A673 (cell line): ENCODE measurements around the gene SLC38A3. TPM values are rescaled to one million over a fixed set of nuclear protein-coding genes. Genes with fewer than 3 reads are reported as not detected.

ENCODE experiments used
- BruUV-seq: library from RNA; stranded (reverse); fragments of 400-500 nt; replicated peaks from 2 replicates; lab custom pipeline; 2021; lab: Mats Ljungman, UMichigan
- CTCF ChIA-PET: fragments of 300-600 bp; sonication (Branson Sonifier 250); formaldehyde crosslinking; loops from one replicate; lab custom pipeline; 2022; ENCODE audit warnings: antibody characterized with exemption; lab: Charles Lee
- POLR2A ChIA-PET: fragments of 300-600 bp; sonication (Branson Sonifier 250); formaldehyde crosslinking; loops from one replicate; lab custom pipeline; 2022; ENCODE audit warnings: antibody characterized with exemption; ENCODE audit not compliant: low non-redundant PET; lab: Charles Lee
- DNase-seq: peaks from one replicate; pipeline ENCODE4 v3.0.0-alpha.2; 2015; ENCODE audit warnings: low spot score
- H3K27ac ChIP-seq: fragments of 200-600 bp; sonication (generic); 2 replicates; pipeline ENCODE4 v1.5.1; 2016; ENCODE audit warnings: mixed run types, low read depth, mild to moderate bottlenecking, mixed read lengths, antibody characterized with exemption, low read length; ENCODE audit not compliant: poor library complexity, severe bottlenecking
- H3K27me3 ChIP-seq: fragments of 200-600 bp; sonication (generic); replicated peaks from 2 replicates; pipeline ENCODE4 v1.6.1; 2017; ENCODE audit warnings: mixed run types, low read depth, mild to moderate bottlenecking, mixed read lengths, antibody characterized with exemption, low read length; ENCODE audit not compliant: insufficient read depth, poor library complexity
- H3K36me3 ChIP-seq: fragments of 200-600 bp; sonication (generic); 2 replicates; pipeline ENCODE4 v1.6.1; 2016; ENCODE audit warnings: mixed run types, mild to moderate bottlenecking, mixed read lengths, antibody characterized with exemption, low read length; ENCODE audit not compliant: insufficient read depth, poor library complexity, severe bottlenecking
- H3K4me1 ChIP-seq: fragments of 200-600 bp; sonication (generic); 2 replicates; pipeline ENCODE4 v1.6.1; 2017; ENCODE audit warnings: mixed run types, mild to moderate bottlenecking, mixed read lengths, antibody characterized with exemption, low read length; ENCODE audit not compliant: insufficient read depth, poor library complexity, severe bottlenecking
- H3K4me3 ChIP-seq: fragments of 200-600 bp; sonication (generic); 2 replicates; pipeline ENCODE4 v1.5.1; 2016; ENCODE audit warnings: low read depth, mixed run types, mild to moderate bottlenecking, mixed read lengths, low read length; ENCODE audit not compliant: poor library complexity, severe bottlenecking
- H3K9me3 ChIP-seq: fragments of 200-600 bp; sonication (generic); 2 replicates; pipeline ENCODE4 v1.6.1; 2016; ENCODE audit warnings: mixed run types, low read depth, mild to moderate bottlenecking, mixed read lengths, antibody characterized with exemption, low read length; ENCODE audit not compliant: poor library complexity, severe bottlenecking
- EZH2 ChIP-seq: fragments of 200-600 bp; sonication (generic); IDR thresholded peaks from 2 replicates; pipeline ENCODE4 v1.6.1; 2017; ENCODE audit warnings: borderline replicate concordance, low read depth, mild to moderate bottlenecking, mixed read lengths, antibody characterized with exemption, low read length; ENCODE audit not compliant: poor library complexity, severe bottlenecking
- intact Hi-C: fragments of 100-400 bp; cut with micrococcal nuclease; formaldehyde crosslinking; loops from one replicate; pipeline ENCODE4 v1.10.0; 2022; ENCODE audit not compliant: unreplicated experiment
- total RNA-seq: library from RNA; stranded (reverse); gene quantifications from 2 replicates; pipeline ENCODE4 v1.2.3, GENCODE V29; 2021
- TF ChIP-seq, protein P1 (sequence below): fragments of 300-800, 200-600 bp; sonication (generic); conservative IDR thresholded peaks from 2 replicates; pipeline ENCODE4 v1.5.1; 2017; ENCODE audit warnings: low read depth, mild to moderate bottlenecking, antibody characterized with exemption, low read length, moderate library complexity, mixed read lengths

SLC38A3 gene
- total RNA-seq, 1 experiment from 2014 or later: not detected

DNA sequence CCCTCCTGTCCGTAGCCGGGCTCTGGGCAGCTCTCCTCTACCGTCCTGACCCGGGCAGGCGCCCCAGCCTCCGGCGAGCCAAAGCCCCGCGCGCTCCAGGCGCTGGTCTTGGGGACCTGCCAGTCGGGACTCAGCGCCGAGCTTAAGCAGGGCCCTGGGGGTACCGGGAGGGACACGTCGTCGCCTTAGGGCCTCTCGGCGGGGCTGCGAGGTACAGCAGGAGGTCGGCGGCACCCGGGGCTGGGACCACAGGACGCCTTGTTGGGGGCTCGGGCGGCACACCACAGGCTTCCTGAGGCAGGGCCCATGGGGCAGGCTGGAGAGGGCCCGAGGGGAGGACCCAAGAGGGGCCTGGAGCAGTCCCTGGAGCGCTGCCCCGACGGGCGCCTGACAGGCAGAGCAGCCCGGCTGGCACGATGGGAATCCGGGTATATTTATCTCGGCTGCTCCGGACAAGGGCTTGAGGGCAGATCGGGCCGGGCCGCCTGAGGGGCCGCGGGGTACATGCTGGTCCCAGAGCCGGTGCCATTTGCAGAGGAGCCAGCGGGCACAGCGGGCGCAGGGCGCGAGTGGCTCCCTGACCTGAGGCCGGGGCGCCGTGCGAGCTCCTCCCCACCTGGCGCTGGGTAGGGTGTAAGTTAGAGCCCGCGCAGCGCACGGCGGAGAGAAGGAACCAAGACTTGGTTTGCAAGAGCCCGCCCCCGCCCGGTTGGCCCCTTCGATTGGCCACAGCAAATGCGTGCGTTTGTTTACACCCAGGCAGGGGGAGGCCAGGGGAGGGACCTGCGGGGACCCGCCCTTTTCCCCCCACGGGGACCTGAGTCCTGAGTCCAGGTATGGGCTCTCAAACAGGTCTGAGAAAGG, 574 bp downstream of the SLC38A3 start:
- ChIA-PET CTCF (interaction anchor here (0.6 kb wide), 1 partner anchor 21 kb away, joined by 4 read pairs; no protein-coding TSS in a partner anchor), POLR2A (no interaction called here)
- DNase-seq: no peak
- H3K4me3 ChIP-seq: peak overlapping the region; percentile 27
- no peaks in the 10 kb centered on the region for H3K4me1 ChIP-seq
- H3K27me3 ChIP-seq: peaks cover 24% of the 10 kb centered on the region
- H3K36me3 ChIP-seq: no peaks in the 10 kb centered on the region
- no peaks in the 10 kb centered on the region for H3K9me3 ChIP-seq
- BruUV-seq: no TSS peak
- intact Hi-C loops: no loop called here
- TF ChIP-seq, protein P1, sequence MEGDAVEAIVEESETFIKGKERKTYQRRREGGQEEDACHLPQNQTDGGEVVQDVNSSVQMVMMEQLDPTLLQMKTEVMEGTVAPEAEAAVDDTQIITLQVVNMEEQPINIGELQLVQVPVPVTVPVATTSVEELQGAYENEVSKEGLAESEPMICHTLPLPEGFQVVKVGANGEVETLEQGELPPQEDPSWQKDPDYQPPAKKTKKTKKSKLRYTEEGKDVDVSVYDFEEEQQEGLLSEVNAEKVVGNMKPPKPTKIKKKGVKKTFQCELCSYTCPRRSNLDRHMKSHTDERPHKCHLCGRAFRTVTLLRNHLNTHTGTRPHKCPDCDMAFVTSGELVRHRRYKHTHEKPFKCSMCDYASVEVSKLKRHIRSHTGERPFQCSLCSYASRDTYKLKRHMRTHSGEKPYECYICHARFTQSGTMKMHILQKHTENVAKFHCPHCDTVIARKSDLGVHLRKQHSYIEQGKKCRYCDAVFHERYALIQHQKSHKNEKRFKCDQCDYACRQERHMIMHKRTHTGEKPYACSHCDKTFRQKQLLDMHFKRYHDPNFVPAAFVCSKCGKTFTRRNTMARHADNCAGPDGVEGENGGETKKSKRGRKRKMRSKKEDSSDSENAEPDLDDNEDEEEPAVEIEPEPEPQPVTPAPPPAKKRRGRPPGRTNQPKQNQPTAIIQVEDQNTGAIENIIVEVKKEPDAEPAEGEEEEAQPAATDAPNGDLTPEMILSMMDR: no peak
- no peak for TF ChIP-seq EZH2
- no peak overlapping the region for H3K27ac ChIP-seq

DNA sequence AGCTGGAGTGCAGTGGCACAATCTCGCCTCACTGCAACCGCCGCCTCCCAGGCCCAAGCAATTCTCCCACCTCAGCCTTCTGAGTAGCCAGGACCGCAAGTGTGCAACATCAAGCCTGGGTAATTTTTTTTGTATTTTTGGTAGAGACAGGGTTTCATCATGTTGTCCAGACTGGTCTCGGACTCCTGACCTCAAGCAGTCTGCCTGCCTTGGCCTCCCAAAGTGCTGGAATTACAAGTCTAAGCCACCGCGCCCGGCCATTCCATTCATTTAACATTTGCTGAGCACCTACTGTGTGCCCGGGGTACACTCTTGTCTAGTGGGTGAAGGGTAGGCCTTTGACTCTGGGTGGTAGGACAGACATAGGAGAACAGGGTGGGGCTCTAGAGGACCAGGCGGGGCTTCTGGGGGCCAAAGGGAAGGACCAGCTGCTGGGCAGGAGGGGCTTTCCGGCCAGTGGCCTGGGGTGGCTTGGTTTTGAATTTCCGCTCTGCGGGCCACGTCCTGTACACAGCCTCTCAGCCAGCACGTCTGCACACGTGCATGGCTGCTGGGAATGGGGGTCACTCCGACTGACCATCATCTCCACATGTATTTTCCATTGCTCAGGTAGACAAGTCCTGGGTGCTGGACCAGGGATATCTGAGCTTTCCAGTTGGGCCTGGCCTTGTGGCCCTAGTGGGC, 2.4 kb downstream of the SLC38A3 start:
- Histone ChIP-seq H3K27me3 (peaks cover 24% of the 10 kb centered on the region), H3K9me3 (no peaks in the 10 kb centered on the region), H3K36me3 (no peaks in the 10 kb centered on the region), H3K4me3 (no peak overlapping the region), H3K4me1 (no peaks in the 10 kb centered on the region), H3K27ac (no peak overlapping the region)
- no peak for DNase-seq
- intact Hi-C loops: no loop called here
- TF ChIP-seq EZH2: no peak
- TF ChIP-seq, protein P1: no peak
- ChIA-PET CTCF (no interaction called here), POLR2A (no interaction called here)
- no TSS peak for BruUV-seq

DNA sequence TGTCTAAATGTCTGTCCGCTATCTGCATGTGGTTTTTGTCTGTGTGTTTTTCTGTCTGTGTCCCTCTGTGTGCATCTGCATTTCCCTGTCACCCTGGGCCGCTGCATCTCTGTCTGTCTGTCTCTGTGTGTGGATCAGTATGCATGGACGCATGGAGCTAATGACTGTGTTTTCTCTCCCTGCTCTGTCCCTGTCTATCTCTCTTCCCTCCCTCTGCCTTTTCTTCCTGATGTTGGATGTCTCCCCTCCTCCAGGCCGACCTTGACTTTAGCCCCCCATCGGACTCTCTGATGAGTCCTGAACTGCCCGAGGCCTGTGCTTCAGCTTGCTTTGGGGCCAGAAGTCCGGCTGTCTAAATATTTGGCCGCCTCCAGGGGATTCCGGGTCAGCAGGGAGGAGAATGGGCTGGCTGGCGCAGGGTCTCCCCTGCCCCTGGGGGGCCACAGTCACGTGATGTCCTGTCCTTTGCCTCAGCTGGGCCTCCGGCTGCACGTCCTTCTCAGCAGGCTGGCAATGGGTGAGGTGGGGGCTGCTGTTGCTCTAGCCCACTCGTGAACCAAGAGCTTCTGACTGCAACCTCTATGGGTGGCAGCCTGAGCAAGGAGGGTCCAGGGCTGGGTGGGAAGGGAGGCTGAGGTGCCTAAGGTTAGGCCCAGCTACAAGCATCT, 3.7 kb downstream of the SLC38A3 start:
- H3K4me1 ChIP-seq: no peaks in the 10 kb centered on the region
- no peak overlapping the region for H3K4me3 ChIP-seq
- no peak overlapping the region for H3K27ac ChIP-seq
- intact Hi-C loops: no loop called here
- ChIA-PET POLR2A (no interaction called here), CTCF (interaction anchor here (0.7 kb wide), 1 partner anchor 18 kb away, joined by 5 read pairs; no protein-coding TSS in a partner anchor)
- BruUV-seq: no TSS peak
- TF ChIP-seq, protein P1: no peak
- no peak for TF ChIP-seq EZH2
- no peak for DNase-seq
- H3K36me3 ChIP-seq: no peaks in the 10 kb centered on the region
- H3K9me3 ChIP-seq: no peaks in the 10 kb centered on the region
- H3K27me3 ChIP-seq: peaks cover 24% of the 10 kb centered on the region
